A673 (cell line): ENCODE measurements around the gene C16orf54.

ENCODE experiments used
- CTCF ChIP-seq: fragments of 300-800, 200-600 bp; sonication (generic); conservative IDR thresholded peaks from 2 replicates; pipeline ENCODE4 v1.5.1; 2017; ENCODE audit warnings: low read depth, mild to moderate bottlenecking, antibody characterized with exemption, low read length, moderate library complexity, mixed read lengths
- EZH2 ChIP-seq: fragments of 200-600 bp; sonication (generic); IDR thresholded peaks from 2 replicates; pipeline ENCODE4 v1.6.1; 2017; ENCODE audit warnings: borderline replicate concordance, low read depth, mild to moderate bottlenecking, mixed read lengths, antibody characterized with exemption, low read length; ENCODE audit not compliant: poor library complexity, severe bottlenecking

GRCh38 chr16:29714396-29714795, 31.4 kb downstream of the C16orf54 start:
- TF ChIP-seq CTCF (no peak), EZH2 (no peak)
